NCI-H1092 treated with DMSO at 0.1 percent for 48 hours (cell line): ENCODE results near the gene SLC25A22.

Source experiments
- DNase-seq: peaks from one replicate; lab custom pipeline; 2025; lab: John Stamatoyannopoulos, UW

Gene SLC25A22

GRCh38 chr11:746289-747157, 51.6 kb downstream of the SLC25A22 start:
- DNase-seq, result peak; percentile 59

DNA sequence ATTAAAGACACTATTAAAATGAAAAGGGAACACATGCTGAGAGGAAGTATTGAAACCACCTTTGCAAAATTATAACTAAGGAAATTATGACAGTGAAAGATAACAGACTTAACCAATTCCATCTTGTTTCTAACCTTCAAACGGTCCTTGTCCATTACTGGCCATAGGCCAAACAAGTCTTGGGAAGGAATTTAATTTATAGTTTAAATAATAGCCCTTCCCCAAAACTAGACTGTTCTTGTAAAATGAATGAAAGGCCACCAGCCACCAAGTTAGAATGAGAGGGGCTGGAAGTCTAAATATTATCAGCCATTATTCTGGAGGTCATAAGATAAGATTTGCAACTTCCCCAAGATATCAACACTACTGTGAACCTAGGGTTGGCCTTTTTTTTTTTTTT, 52.7 kb downstream of the SLC25A22 start:
- no peak for DNase-seq

DNA sequence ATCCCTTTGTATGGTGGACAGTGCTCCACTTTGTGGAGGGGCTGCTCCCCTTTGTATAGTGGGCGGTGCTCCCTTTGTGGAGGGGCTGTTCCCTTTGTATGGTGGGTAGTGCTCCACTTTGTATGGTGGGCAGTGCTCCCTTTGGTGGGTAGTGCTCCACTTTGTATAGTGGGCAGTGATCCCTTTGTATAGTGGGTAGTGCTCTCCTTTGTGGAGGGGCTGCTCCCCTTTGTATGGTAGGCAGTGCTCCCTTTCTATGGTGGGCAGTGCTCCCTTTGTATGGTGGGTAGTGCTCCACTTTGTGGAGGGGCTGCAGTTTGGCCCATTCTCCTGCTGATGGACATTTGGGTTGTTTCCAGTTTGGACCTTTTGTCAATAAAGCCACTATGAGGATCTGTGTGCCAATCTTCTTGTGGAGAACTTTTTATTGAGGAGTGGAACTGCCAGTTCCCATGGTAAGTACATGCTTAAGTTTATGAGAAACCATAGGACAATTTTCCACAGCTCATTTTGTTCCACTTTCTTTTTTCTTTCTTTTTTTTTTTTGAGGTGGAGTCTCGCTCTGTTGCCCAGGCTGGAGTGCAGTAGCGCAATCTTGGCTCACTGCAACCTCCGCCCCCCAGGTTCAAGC, 55.4 kb downstream of the SLC25A22 start:
- no peak for DNase-seq

- DNase-seq, result no peak
These were observed 55.9 kb downstream of the SLC25A22 start for GRCh38 chr11:742156-742546.
